ENCODE measurements around the gene TRIM74. TPM values are rescaled to one million over a fixed set of nuclear protein-coding genes. Genes with fewer than 3 reads are reported as not detected.

TRIM74 gene
- total and polyA plus RNA-seq, 2 donors (not counting 3 experiments of a cell fraction or from before 2014, with no cell fraction given): 0.07 to 0.58 TPM

- intact Hi-C loops (cut with micrococcal nuclease): no loop called here
- peak; percentile 96 for TF ChIP-seq POLR2A (IDR thresholded peaks at IDR 0.05; ENCODE audit: low read depth, low read length)
- TF ChIP-seq FOS (IDR thresholded peaks at IDR 0.05; ENCODE audit: borderline replicate concordance, insufficient read depth, low read length): no peak
- TF ChIP-seq POLR2AphosphoS5 (IDR thresholded peaks at IDR 0.05; ENCODE audit: insufficient read depth, low read depth, low read length): peak; percentile 97
- TF ChIP-seq MYC (IDR thresholded peaks at IDR 0.05; ENCODE audit: low read depth, low read length): peak; percentile 23
- H3K36me3 ChIP-seq (ENCODE audit: control insufficient read depth in 2 of 2, extremely low read depth in 1 of 2, insufficient read depth in 2 of 2, low read length in 2 of 2): peaks cover 5 to 10% of the 10 kb centered on the region in 2 experiments
- POLR2A ChIA-PET: no interaction called here
- CTCF ChIA-PET: no interaction called here
- peak within 1 kb of the TSS; percentile 100 for H3K9ac ChIP-seq (replicated peaks; ENCODE audit: extremely low read depth, insufficient read depth, low read length)
- H3K27ac ChIP-seq (ENCODE audit: insufficient read depth, low read depth, low read length): peak within 1 kb of the TSS; percentile 98
- DNase-seq (ENCODE audit: low read depth, low spot score) (peak; percentile 90), FAIRE-seq (peak; percentile 28)
- H2AFZ ChIP-seq (ENCODE audit: low read depth, low read length): peak within 1 kb of the TSS; percentile 100
- no peaks in the 10 kb centered on the region for H3K27me3 ChIP-seq (ENCODE audit: control insufficient read depth in 2 of 2, insufficient read depth in 2 of 2, low read length in 2 of 2)
- no peaks in the 10 kb centered on the region for H3K9me1 ChIP-seq (replicated peaks; ENCODE audit: control insufficient read depth, extremely low read depth, insufficient read depth, low read length)
- dilution Hi-C loops (cut with MboI; ENCODE audit: extremely low pct_ligation_motif_present, low sequenced_read_pairs): no loop called here
- H3K79me2 ChIP-seq (ENCODE audit: control insufficient read depth, insufficient read depth, low read length): peaks cover 45% of the 10 kb centered on the region
- peaks cover 12% of the 10 kb centered on the region for H3K4me1 ChIP-seq (ENCODE audit: control insufficient read depth, extremely low read depth, insufficient read depth, low read length)
- no peaks in the 10 kb centered on the region for H4K20me1 ChIP-seq (replicated peaks; ENCODE audit: control insufficient read depth, extremely low read depth, insufficient read depth, low read length)
- peak within 1 kb of the TSS; percentile 99 for H3K4me2 ChIP-seq (ENCODE audit: insufficient read depth, low read length)
- peak within 1 kb of the TSS; percentile 95 to 100 (median 100) for H3K4me3 ChIP-seq (replicated peaks in 1 of 3; ENCODE audit: insufficient read depth in 1 of 3, low read depth in 1 of 3, low read length in 3 of 3)
- TSS peak; percentile 98 for BruUV-seq (replicated peaks)
- H3K9me3 ChIP-seq (replicated peaks; ENCODE audit: control insufficient read depth, insufficient read depth, low read length): no peaks in the 10 kb centered on the region
Observed at GRCh38 chr7:72924733-72925545, 44.3 kb downstream of the TRIM74 start, which contains the start of gene POM121. TSS of gene POM121 (plus strand) at chr7:72925095. CDS start at chr7:72925122, 27 bp downstream.

DNA sequence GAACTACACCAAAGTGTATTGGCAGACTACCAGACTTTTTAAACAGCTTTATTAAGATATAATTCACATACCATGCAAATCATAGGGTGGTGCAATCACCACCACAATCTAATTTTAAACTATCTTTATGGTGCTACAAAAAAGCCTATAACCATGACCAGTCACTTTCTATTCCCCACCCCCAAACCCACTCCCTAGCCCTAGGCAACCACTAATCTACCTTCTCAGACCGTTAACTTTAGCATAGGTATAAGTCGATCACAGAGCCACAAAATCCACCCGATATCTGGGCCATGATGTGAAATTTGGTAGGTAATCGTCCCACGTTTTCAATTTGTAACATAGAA is 44.9 kb downstream of the TRIM74 start:
- Histone ChIP-seq H2AFZ (ENCODE audit: low read depth, low read length) (peak overlapping the region; percentile 100), H3K9ac (replicated peaks; ENCODE audit: extremely low read depth, insufficient read depth, low read length) (peak overlapping the region; percentile 100), H3K27ac (ENCODE audit: insufficient read depth, low read depth, low read length) (peak overlapping the region; percentile 98), H3K4me1 (ENCODE audit: control insufficient read depth, extremely low read depth, insufficient read depth, low read length) (peaks cover 12% of the 10 kb centered on the region), H3K4me3 (replicated peaks in 1 of 3; ENCODE audit: insufficient read depth in 1 of 3, low read depth in 1 of 3, low read length in 3 of 3) (peak overlapping the region; percentile 95 to 100 (median 100)), H3K36me3 (ENCODE audit: control insufficient read depth in 2 of 2, extremely low read depth in 1 of 2, insufficient read depth in 2 of 2, low read length in 2 of 2) (peaks cover 5 to 9% of the 10 kb centered on the region in 2 experiments), H3K9me1 (replicated peaks; ENCODE audit: control insufficient read depth, extremely low read depth, insufficient read depth, low read length) (no peaks in the 10 kb centered on the region), H4K20me1 (replicated peaks; ENCODE audit: control insufficient read depth, extremely low read depth, insufficient read depth, low read length) (no peaks in the 10 kb centered on the region), H3K9me3 (replicated peaks; ENCODE audit: control insufficient read depth, insufficient read depth, low read length) (no peaks in the 10 kb centered on the region), H3K79me2 (ENCODE audit: control insufficient read depth, insufficient read depth, low read length) (peaks cover 47% of the 10 kb centered on the region), H3K4me2 (ENCODE audit: insufficient read depth, low read length) (peak overlapping the region; percentile 99), H3K27me3 (ENCODE audit: control insufficient read depth in 2 of 2, insufficient read depth in 2 of 2, low read length in 2 of 2) (no peaks in the 10 kb centered on the region)
- intact Hi-C loops (cut with micrococcal nuclease): no loop called here
- FAIRE-seq: no peak
- DNase-seq (ENCODE audit: low read depth, low spot score): no peak
- TF ChIP-seq MYC (IDR thresholded peaks at IDR 0.05; ENCODE audit: low read depth, low read length) (no peak), MAX (IDR thresholded peaks at IDR 0.05; ENCODE audit: insufficient read depth, insufficient read length) (no peak), FOS (IDR thresholded peaks at IDR 0.05; ENCODE audit: borderline replicate concordance, insufficient read depth, low read length) (no peak), EZH2 (IDR thresholded peaks at IDR 0.05; ENCODE audit: borderline replicate concordance, low read depth, low read length, severe bottlenecking) (no peak), POLR2A (IDR thresholded peaks at IDR 0.05; ENCODE audit: low read depth, low read length) (no peak), JUN (IDR thresholded peaks at IDR 0.05; ENCODE audit: borderline replicate concordance, insufficient read depth, insufficient read length, low read depth) (no peak), GATA2 (IDR thresholded peaks at IDR 0.05; ENCODE audit: insufficient read depth, insufficient read length, low read depth, low read length) (no peak), POLR2AphosphoS5 (IDR thresholded peaks at IDR 0.05; ENCODE audit: insufficient read depth, low read depth, low read length) (no peak)
- TF ChIP-seq, protein P1, sequence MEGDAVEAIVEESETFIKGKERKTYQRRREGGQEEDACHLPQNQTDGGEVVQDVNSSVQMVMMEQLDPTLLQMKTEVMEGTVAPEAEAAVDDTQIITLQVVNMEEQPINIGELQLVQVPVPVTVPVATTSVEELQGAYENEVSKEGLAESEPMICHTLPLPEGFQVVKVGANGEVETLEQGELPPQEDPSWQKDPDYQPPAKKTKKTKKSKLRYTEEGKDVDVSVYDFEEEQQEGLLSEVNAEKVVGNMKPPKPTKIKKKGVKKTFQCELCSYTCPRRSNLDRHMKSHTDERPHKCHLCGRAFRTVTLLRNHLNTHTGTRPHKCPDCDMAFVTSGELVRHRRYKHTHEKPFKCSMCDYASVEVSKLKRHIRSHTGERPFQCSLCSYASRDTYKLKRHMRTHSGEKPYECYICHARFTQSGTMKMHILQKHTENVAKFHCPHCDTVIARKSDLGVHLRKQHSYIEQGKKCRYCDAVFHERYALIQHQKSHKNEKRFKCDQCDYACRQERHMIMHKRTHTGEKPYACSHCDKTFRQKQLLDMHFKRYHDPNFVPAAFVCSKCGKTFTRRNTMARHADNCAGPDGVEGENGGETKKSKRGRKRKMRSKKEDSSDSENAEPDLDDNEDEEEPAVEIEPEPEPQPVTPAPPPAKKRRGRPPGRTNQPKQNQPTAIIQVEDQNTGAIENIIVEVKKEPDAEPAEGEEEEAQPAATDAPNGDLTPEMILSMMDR (IDR thresholded peaks at IDR 0.05; ENCODE audit: extremely low read depth in 1 of 2, insufficient read depth in 1 of 2, low read depth in 1 of 2, low read length in 2 of 2): no peak
- ChIA-PET POLR2A (no interaction called here), CTCF (no interaction called here)
- no TSS peak for BruUV-seq (replicated peaks)
- dilution Hi-C loops (cut with MboI; ENCODE audit: extremely low pct_ligation_motif_present, low sequenced_read_pairs): no loop called here
